K562 (cell line): ENCODE results near the gene OR52I2. TPM values are rescaled to one million over a fixed set of nuclear protein-coding genes. Genes with fewer than 3 reads are reported as not detected.

Experiments used
- ARID2 ChIP-seq: fragments of 450-650 bp; IDR thresholded peaks from 2 replicates; pipeline ENCODE4 v1.6.1; 2017; ENCODE audit warnings: antibody characterized with exemption, mild to moderate bottlenecking
- C11orf30 ChIP-seq: fragments of 450-650 bp; IDR thresholded peaks from 2 replicates; pipeline ENCODE4 v1.6.1; 2016; ENCODE audit warnings: low read depth, mild to moderate bottlenecking
- E2F6 ChIP-seq, 2 experiments: IDR thresholded peaks; 2 replicates each; pipeline ENCODE4 v1.6.1; 2011; ENCODE audit warnings: borderline replicate concordance in 1 of 2, control low read depth in 1 of 2, low read depth in 1 of 2, low read length in 1 of 2, mild to moderate bottlenecking in 1 of 2, mixed read lengths in 1 of 2, moderate library complexity in 1 of 2; ENCODE audit not compliant: insufficient read depth in 1 of 2, insufficient read length in 1 of 2, poor library complexity in 1 of 2, severe bottlenecking in 1 of 2; ENCODE audit errors: extremely low read depth in 1 of 2
- HIVEP1 ChIP-seq: fragments of 250-450 bp; sonication (Bioruptor Pico); IDR thresholded peaks from 2 replicates; pipeline ENCODE4 v1.4.0; 2020; ENCODE audit warnings: mild to moderate bottlenecking
- KDM1A ChIP-seq, 2 experiments: fragments of 450-650 bp; IDR thresholded peaks; 2 replicates each; pipeline ENCODE4 v1.6.1; 2016; ENCODE audit warnings: mild to moderate bottlenecking in 2 of 2
- MAFK ChIP-seq: IDR thresholded peaks from 2 replicates; pipeline ENCODE4 v1.6.1; 2011; ENCODE audit warnings: low read length, improper control_type of control experiment
- MCM3 ChIP-seq: fragments of 450-650 bp; IDR thresholded peaks from 2 replicates; pipeline ENCODE4 v1.6.1; 2016
- NFIX ChIP-seq: fragments of 250-450 bp; sonication (Bioruptor Pico); IDR thresholded peaks from 2 replicates; pipeline ENCODE4 v1.4.0; 2020; ENCODE audit warnings: low read depth, mild to moderate bottlenecking, moderate library complexity
- NKRF ChIP-seq: fragments of 450-650 bp; IDR thresholded peaks from 2 replicates; pipeline ENCODE4 v1.6.1; 2016; ENCODE audit warnings: borderline replicate concordance
- NR1H2 ChIP-seq: sonication (generic); formaldehyde crosslinking; IDR thresholded peaks from 2 replicates; pipeline ENCODE4 v1.4.0; 2020; ENCODE audit warnings: mild to moderate bottlenecking, missing genetic modification reagents
- PHB2 ChIP-seq: fragments of 450-650 bp; IDR thresholded peaks from 2 replicates; pipeline ENCODE4 v1.6.1; 2017; ENCODE audit warnings: low read depth
- RBM14 ChIP-seq: fragments of 200-400 bp; formaldehyde crosslinking; IDR thresholded peaks from 2 replicates; pipeline ENCODE4 v1.6.1; 2018; ENCODE audit warnings: low read depth, mild to moderate bottlenecking, low read length, moderate library complexity, borderline replicate concordance; ENCODE audit not compliant: insufficient read depth
- SLC30A9 ChIP-seq: fragments of 250-450 bp; sonication (Bioruptor Pico); IDR thresholded peaks from 2 replicates; pipeline ENCODE4 v1.8.0; 2022; ENCODE audit warnings: mild to moderate bottlenecking, moderate library complexity
- SNRNP70 ChIP-seq: fragments of 200-400 bp; formaldehyde crosslinking; optimal IDR thresholded peaks from 2 replicates; pipeline ENCODE3; 2017; ENCODE audit warnings: low read depth, low read length
- ZBTB8A ChIP-seq: fragments of 450-650 bp; IDR thresholded peaks from 2 replicates; pipeline ENCODE4 v1.6.1; 2018; ENCODE audit warnings: mild to moderate bottlenecking, moderate library complexity; ENCODE audit not compliant: partially characterized antibody
- ZNF507 ChIP-seq: conservative IDR thresholded peaks from 2 replicates; pipeline ENCODE4 v1.6.1; 2017; ENCODE audit warnings: missing genetic modification characterization, missing compliant biosample characterization
- polyA plus RNA-seq, 8 experiments: library from polyadenylated mRNA; depleted of rRNA in 4 of 8; stranded (reverse) in 5 of 8; unstranded in 3 of 8; fragments of >200 nt; fragmentation: Nextera tagmentation in 2 of 8; fragmentation: Illumina TruSeq in 1 of 8; extraction: Ambion mirVana in 2 of 8; extraction: Trizol in 1 of 8; gene quantifications; 2 replicates each; pipeline versions ENCODE4 v1.2.1 to v1.2.3, GENCODE V29; 2011 to 2014; ENCODE audit warnings: inconsistent platforms in 1 of 8, missing spikeins in 1 of 8
- total RNA-seq, 7 experiments: library from RNA; depleted of rRNA in 6 of 7; stranded (reverse); fragments of >200 nt in 6 of 7; fragmentation: Illumina TruSeq in 2 of 7; extraction: Trizol in 2 of 7; gene quantifications; 2 replicates each; pipeline versions ENCODE4 v1.2.1 to v1.2.3, GENCODE V29; 2011 to 2021; ENCODE audit warnings: low replicate concordance in 1 of 7
- TF ChIP-seq, protein P1 (sequence below): fragments of 250-450 bp; sonication (Bioruptor Pico); IDR thresholded peaks from 2 replicates; pipeline ENCODE4 v1.4.0; 2020

OR52I2 gene
- total and polyA plus RNA-seq, 9 of the 15 experiments (the other 6 are each of a cell fraction or from before 2014, with no cell fraction given): not detected

DNA sequence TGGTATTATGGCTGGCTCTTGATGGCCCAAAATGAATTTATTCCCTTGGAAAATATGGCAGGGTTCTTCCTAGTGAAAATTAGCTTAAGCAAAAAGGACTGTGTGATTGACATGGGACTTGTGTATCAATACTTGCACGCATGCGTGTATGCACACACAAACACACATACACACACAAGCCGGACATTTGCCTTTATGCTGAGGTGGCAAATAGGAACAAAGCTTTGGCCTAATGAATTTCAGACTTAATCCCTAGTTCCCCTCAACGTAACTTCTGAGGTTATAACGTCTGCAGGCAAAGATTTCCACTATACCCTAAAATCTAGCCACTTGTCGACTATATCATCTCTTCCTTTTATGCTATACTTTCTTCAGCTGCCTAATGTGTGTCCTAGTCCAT, 2.9 kb upstream of the OR52I2 start (continued):
- TF ChIP-seq, protein P1, sequence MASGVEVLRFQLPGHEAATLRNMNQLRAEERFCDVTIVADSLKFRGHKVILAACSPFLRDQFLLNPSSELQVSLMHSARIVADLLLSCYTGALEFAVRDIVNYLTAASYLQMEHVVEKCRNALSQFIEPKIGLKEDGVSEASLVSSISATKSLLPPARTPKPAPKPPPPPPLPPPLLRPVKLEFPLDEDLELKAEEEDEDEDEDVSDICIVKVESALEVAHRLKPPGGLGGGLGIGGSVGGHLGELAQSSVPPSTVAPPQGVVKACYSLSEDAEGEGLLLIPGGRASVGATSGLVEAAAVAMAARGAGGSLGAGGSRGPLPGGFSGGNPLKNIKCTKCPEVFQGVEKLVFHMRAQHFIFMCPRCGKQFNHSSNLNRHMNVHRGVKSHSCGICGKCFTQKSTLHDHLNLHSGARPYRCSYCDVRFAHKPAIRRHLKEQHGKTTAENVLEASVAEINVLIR (CRISPR knock-in tag): no peak
- TF ChIP-seq MAFK (peak; percentile 53), E2F6 (IDR thresholded peaks at IDR 0.05; ENCODE audit: borderline replicate concordance in 1 of 2, extremely low read depth in 1 of 2, insufficient read depth in 1 of 2, insufficient read length in 1 of 2, low read depth in 1 of 2, low read length in 1 of 2, poor library complexity in 1 of 2, severe bottlenecking in 1 of 2) (no peak), ZBTB8A (no peak), NR1H2 (CRISPR knock-in tag) (no peak), SNRNP70 (no peak), C11orf30 (peak; percentile 47; the same call in 1 of the 2 replicates), RBM14 (no peak), ZNF507 (tag) (no peak), HIVEP1 (CRISPR knock-in tag) (no peak), SLC30A9 (CRISPR knock-in tag) (no peak), MCM3 (no peak), NKRF (no peak), PHB2 (no peak), NFIX (CRISPR knock-in tag) (no peak), ARID2 (no peak), KDM1A (IDR thresholded peaks at IDR 0.05) (no peak)
